22Rv1 (cell line): ENCODE results near the gene U2AF2.

ENCODE experiments used
- H3K27ac ChIP-seq: fragments of 450-650 bp; 2 replicates; pipeline ENCODE4 v1.5.1; 2017
- ZFX ChIP-seq: fragments of 450-650 bp; IDR thresholded peaks from 2 replicates; pipeline ENCODE4 v1.6.1; 2017; ENCODE audit warnings: antibody characterized with exemption, borderline replicate concordance
- TF ChIP-seq, protein P1 (sequence below): fragments of 450-650 bp; IDR thresholded peaks from 2 replicates; pipeline ENCODE4 v1.5.1; 2017; ENCODE audit warnings: mild to moderate bottlenecking

Gene U2AF2

DNA sequence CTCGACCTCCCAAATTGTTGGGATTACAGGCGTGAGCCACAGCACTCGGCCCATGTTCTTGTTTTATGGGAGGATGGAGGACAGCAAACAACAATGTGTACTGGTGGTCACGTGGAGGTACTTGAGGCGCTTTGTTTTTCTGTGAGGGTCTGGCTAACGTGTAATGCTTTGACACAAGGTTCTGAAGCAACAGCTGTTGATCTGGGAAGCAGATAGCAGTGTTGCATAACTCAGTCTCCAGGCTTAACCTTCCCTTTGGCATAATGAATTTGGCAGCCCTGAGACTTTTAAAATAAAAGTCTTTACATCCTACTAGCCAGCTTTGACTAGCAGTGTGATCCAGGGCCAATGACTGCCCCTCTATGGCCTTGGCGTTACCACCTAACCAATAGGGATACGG lies 21.0 kb upstream of the U2AF2 start:
- TF ChIP-seq ZFX, result no peak
- TF ChIP-seq, protein P1, sequence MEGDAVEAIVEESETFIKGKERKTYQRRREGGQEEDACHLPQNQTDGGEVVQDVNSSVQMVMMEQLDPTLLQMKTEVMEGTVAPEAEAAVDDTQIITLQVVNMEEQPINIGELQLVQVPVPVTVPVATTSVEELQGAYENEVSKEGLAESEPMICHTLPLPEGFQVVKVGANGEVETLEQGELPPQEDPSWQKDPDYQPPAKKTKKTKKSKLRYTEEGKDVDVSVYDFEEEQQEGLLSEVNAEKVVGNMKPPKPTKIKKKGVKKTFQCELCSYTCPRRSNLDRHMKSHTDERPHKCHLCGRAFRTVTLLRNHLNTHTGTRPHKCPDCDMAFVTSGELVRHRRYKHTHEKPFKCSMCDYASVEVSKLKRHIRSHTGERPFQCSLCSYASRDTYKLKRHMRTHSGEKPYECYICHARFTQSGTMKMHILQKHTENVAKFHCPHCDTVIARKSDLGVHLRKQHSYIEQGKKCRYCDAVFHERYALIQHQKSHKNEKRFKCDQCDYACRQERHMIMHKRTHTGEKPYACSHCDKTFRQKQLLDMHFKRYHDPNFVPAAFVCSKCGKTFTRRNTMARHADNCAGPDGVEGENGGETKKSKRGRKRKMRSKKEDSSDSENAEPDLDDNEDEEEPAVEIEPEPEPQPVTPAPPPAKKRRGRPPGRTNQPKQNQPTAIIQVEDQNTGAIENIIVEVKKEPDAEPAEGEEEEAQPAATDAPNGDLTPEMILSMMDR, result no peak
- H3K27ac ChIP-seq, result peak overlapping the region; percentile 69; the same call in 1 of the 2 replicates

DNA sequence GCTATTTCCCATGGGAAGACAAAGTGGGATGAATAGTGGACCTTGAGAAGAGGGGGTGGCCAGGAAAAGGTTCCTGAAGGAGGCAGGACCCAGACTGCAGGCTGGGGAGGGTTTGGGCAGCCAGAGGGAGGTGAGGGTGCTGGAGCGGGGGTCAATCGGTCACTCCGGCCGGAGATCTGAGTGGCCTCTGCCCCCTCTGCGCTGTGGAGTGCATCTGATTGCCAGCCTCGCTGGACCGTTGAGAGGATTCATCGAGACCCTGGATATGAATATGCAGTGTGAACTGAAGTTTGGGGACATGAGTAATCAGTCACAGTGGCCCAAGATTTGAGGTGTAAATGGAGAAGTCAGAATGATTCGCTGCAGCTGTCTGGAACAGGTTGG lies 19.5 kb upstream of the U2AF2 start:
- no peak for TF ChIP-seq ZFX
- TF ChIP-seq, protein P1, result no peak
- H3K27ac ChIP-seq, result peak overlapping the region; percentile 69

DNA sequence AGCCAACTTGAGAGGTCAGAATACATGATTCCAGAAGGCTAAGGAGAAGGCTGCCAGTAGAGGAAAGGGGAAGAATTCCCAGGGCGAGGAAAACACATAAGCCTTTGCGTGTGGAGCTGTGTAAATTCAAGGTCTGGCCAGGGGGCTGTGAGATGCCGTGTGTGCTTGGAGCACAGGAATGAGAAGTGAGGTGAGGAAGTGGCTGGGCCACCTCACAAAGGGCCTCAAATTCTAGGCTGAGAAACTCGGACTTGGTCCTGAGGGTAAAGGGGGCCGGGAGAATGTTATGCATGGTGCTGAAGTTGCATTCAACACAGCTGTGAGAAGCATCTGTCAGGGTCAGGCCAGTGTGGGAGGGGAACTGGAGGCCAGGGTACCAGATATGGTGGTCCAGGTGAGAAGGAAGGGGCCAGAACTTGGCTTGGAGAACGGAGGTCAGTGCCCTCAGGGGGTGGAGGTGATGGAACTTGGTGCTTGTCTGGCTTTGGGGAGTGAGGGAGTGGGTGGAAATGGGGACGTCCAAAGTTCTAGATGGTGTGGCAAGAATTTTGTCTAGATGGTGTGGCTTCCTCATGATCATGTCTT lies 18.9 kb upstream of the U2AF2 start:
- no peak overlapping the region for H3K27ac ChIP-seq
- TF ChIP-seq, protein P1, result no peak

DNA sequence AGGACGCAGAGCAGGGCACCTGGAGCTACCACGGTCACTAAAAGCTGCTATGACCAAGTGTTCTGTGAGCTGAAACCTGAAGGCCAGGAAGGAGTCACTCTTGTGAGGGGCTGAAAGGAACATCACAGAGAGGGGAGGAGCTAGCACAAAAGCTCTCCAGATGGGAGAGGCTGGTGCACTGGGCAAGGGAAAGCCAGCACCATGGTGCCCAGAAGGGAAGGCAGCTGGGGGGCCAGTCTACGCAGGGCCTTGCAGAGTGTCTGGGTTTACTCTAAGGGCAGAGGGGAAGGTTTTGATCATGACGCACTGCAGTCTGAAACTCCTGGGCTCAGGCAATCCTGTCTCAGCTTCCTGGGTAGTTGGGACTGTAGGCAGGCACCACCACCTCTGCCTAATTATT lies 18.1 kb upstream of the U2AF2 start:
- TF ChIP-seq, protein P1, result no peak
- no peak for TF ChIP-seq ZFX
- H3K27ac ChIP-seq, result no peak overlapping the region

DNA sequence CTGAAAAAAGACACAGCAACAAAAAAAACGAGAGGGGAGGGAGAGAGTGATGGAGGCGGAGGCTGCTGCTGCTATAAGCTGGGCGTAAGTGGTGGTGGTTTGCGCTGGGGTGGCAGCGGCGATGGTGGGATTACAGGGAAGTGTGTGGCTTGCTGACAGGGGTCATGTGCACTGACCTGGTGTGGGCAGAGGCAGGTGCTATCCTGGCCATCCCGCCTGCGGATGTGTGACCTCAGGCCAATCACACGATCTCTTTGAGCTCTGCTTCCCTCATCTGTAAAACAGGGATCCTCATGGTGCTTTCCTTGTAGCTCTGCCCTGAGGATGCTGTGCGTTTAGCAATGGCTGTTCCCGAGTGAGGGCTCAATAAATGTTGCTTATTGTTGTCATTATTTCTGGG lies 17.3 kb upstream of the U2AF2 start:
- 0 out of 2 replicates have a peak overlapping the region, but pooled peaks have one; percentile 13 for H3K27ac ChIP-seq
- TF ChIP-seq, protein P1, result no peak
- TF ChIP-seq ZFX, result no peak

DNA sequence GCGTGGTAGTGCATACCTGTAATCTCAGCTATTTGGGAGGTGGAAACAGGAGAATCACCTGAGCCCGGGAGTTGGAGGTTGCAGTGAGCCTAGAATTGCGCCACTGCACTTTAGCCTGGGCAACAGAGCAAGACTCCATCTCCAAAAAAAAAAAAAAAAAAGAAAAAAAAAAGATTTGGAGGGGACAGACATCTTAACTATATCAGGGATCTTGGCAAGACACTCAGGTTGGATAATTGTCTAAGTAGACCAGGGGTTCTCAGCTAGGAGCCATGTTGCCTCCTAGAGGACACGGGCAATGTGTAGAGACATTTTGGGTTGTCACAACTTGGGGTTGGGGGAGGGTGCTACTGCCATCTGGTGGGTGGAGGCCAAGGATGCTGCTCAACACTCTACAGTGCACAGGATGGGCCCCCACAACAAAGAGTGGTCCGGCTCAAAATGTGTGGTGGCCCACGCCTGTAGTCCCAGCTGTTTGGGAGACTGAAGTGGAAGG lies 15.9 kb upstream of the U2AF2 start:
- peak overlapping the region; percentile 97 for H3K27ac ChIP-seq
- TF ChIP-seq ZFX, result no peak
- TF ChIP-seq, protein P1, result peak; percentile 63

DNA sequence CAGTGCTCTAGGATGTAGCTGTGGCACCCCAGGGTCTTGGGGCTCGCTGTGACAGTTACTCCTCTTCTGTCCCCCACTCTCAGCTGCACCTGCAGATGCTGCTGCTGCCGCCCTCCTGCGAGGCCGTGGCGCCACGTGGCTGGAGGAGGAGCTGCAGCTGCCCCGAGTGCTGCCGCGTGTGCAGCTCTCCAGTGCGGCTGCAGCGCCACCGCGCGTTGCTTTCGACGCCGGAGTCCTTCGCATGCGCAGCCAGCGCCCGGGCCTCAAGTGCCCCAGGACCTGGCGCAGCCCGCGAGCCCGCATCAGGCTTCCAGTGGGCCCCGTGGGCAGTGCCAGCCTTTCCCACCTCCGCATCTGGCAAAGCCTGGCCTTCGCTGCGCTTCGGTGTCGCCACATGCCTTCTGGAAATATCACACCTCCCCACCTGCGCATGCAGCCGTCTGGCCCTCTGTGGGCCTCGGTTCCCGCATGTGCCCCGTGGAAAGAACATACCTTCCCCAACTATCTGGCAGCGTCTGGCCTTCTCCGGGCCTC lies 14.7 kb upstream of the U2AF2 start:
- TF ChIP-seq, protein P1, result peak; percentile 65
- TF ChIP-seq ZFX, result no peak
- H3K27ac ChIP-seq, result peak overlapping the region; percentile 97
